K562 (cell line): ENCODE data around the gene CELSR3. TPM values are rescaled to one million over a fixed set of nuclear protein-coding genes. Genes with fewer than 3 reads are reported as not detected.

Source experiments
- CHD1 ChIP-seq: fragments of 200-600 bp; sonication (generic); IDR thresholded peaks from one replicate; pipeline ENCODE4 v1.6.1; 2012; ENCODE audit warnings: mild to moderate bottlenecking, moderate library complexity, low read length, inconsistent platforms
- DLX4 ChIP-seq: fragments of 250-450 bp; sonication (Bioruptor Pico); IDR thresholded peaks from 2 replicates; pipeline ENCODE4 v1.6.1; 2021; ENCODE audit warnings: mild to moderate bottlenecking
- DMBX1 ChIP-seq: fragments of 250-450 bp; sonication (Bioruptor Pico); IDR thresholded peaks from 2 replicates; pipeline ENCODE4 v1.8.0; 2022; ENCODE audit warnings: inconsistent platforms, mild to moderate bottlenecking, moderate library complexity, borderline replicate concordance
- DPF2 ChIP-seq: fragments of 450-650 bp; IDR thresholded peaks from 2 replicates; pipeline ENCODE4 v1.6.1; 2016
- HES1 ChIP-seq: fragments of 450-650 bp; IDR thresholded peaks from 2 replicates; pipeline ENCODE4 v1.6.1; 2016; ENCODE audit warnings: low read depth, mild to moderate bottlenecking, moderate library complexity
- MXD1 ChIP-seq: fragments of 250-450 bp; sonication (Bioruptor Pico); IDR thresholded peaks from 2 replicates; pipeline ENCODE4 v1.8.0; 2021; ENCODE audit warnings: borderline replicate concordance, mild to moderate bottlenecking, moderate library complexity; ENCODE audit not compliant: poor library complexity, severe bottlenecking
- MXI1 ChIP-seq: IDR thresholded peaks from 2 replicates; pipeline ENCODE4 v1.6.1; 2011; ENCODE audit warnings: low read depth, mild to moderate bottlenecking, improper control_type of control experiment, low read length
- PCBP1 ChIP-seq: fragments of 200-400 bp; formaldehyde crosslinking; IDR thresholded peaks from 2 replicates; pipeline ENCODE4 v1.6.1; 2018; ENCODE audit warnings: mild to moderate bottlenecking, low read depth, low read length; ENCODE audit not compliant: poor library complexity, severe bottlenecking
- PRDM10 ChIP-seq: fragments of 450-650 bp; IDR thresholded peaks from 2 replicates; pipeline ENCODE4 v1.6.1; 2018; ENCODE audit not compliant: partially characterized antibody
- SRF ChIP-seq, 2 experiments: fragments of 250-450, 450-650 bp in 1 of 2; sonication (Bioruptor Pico) in 1 of 2; sonication (generic) in 1 of 2; formaldehyde crosslinking; IDR thresholded peaks; 2 replicates each; pipeline versions ENCODE4 v1.5.0 to v1.5.1; 2020 to 2022; ENCODE audit warnings: mild to moderate bottlenecking in 1 of 2, missing genetic modification reagents in 1 of 2
- ZBTB7A ChIP-seq: IDR thresholded peaks from 2 replicates; pipeline ENCODE4 v1.6.1; 2011; ENCODE audit warnings: low read depth, mild to moderate bottlenecking, low read length, moderate library complexity, borderline replicate concordance; ENCODE audit not compliant: control insufficient read depth
- ZFP91 ChIP-seq: sonication (generic); formaldehyde crosslinking; IDR thresholded peaks from 2 replicates; pipeline ENCODE4 v1.8.0; 2022; ENCODE audit warnings: mild to moderate bottlenecking, missing genetic modification reagents
- ZKSCAN3 ChIP-seq: fragments of 250-450 bp; sonication (Bioruptor Pico); IDR thresholded peaks from 2 replicates; pipeline ENCODE4 v1.4.0; 2020
- ZNF134 ChIP-seq: fragments of 250-450 bp; sonication (Bioruptor Pico); conservative IDR thresholded peaks from 2 replicates; pipeline ENCODE4 v1.4.0; 2020
- ZNF592 ChIP-seq: fragments of 450-650 bp; IDR thresholded peaks from 2 replicates; pipeline ENCODE4 v1.6.1; 2017; ENCODE audit warnings: antibody characterized with exemption, mild to moderate bottlenecking
- polyA plus RNA-seq, 8 experiments: library from polyadenylated mRNA; depleted of rRNA in 4 of 8; stranded (reverse) in 5 of 8; unstranded in 3 of 8; fragments of >200 nt; fragmentation: Nextera tagmentation in 2 of 8; fragmentation: Illumina TruSeq in 1 of 8; extraction: Ambion mirVana in 2 of 8; extraction: Trizol in 1 of 8; gene quantifications; 2 replicates each; pipeline versions ENCODE4 v1.2.1 to v1.2.3, GENCODE V29; 2011 to 2014; ENCODE audit warnings: inconsistent platforms in 1 of 8, missing spikeins in 1 of 8
- total RNA-seq, 7 experiments: library from RNA; depleted of rRNA in 6 of 7; stranded (reverse); fragments of >200 nt in 6 of 7; fragmentation: Illumina TruSeq in 2 of 7; extraction: Trizol in 2 of 7; gene quantifications; 2 replicates each; pipeline versions ENCODE4 v1.2.1 to v1.2.3, GENCODE V29; 2011 to 2021; ENCODE audit warnings: low replicate concordance in 1 of 7

CELSR3 gene
- total and polyA plus RNA-seq, 9 of the 15 experiments (the other 6 are each of a cell fraction or from before 2014, with no cell fraction given): 0.10 to 2.7 (median 0.76) TPM

GRCh38 chr3:48634661-48635221, 27.9 kb downstream of the CELSR3 start (continued):
- TF ChIP-seq ZNF134 (CRISPR knock-in tag) (no peak), DMBX1 (CRISPR knock-in tag) (no peak), SRF (CRISPR knock-in tag; IDR thresholded peaks at IDR 0.05) (0 out of 4 replicates have a peak, but pooled peaks of 1 of the 2 experiments have one; percentile 30), HES1 (no peak), PRDM10 (peak; percentile 49), ZKSCAN3 (CRISPR knock-in tag) (no peak), CHD1 (peak; percentile 45), MXD1 (CRISPR knock-in tag) (no peak), ZNF592 (no peak), ZFP91 (CRISPR knock-in tag) (0 out of 2 replicates have a peak, but pooled peaks have one; percentile 35), PCBP1 (peak; percentile 23), MXI1 (no peak), DLX4 (CRISPR knock-in tag) (no peak), ZBTB7A (peak; percentile 51; the same call in 1 of the 2 replicates), DPF2 (peak; percentile 64; the same call in 1 of the 2 replicates)
